Activated CD4-positive, CD25-positive, alpha-beta regulatory T cell treated with anti-CD3 and anti-CD28 coated beads, Interleukin-2, amount 50 U/mL, for 72 hours (primary cell): ENCODE measurements around the gene FHAD1.

Experiments used
- DNase-seq: peaks from one replicate; pipeline ENCODE4 v3.0.0; 2021

Gene FHAD1

DNA sequence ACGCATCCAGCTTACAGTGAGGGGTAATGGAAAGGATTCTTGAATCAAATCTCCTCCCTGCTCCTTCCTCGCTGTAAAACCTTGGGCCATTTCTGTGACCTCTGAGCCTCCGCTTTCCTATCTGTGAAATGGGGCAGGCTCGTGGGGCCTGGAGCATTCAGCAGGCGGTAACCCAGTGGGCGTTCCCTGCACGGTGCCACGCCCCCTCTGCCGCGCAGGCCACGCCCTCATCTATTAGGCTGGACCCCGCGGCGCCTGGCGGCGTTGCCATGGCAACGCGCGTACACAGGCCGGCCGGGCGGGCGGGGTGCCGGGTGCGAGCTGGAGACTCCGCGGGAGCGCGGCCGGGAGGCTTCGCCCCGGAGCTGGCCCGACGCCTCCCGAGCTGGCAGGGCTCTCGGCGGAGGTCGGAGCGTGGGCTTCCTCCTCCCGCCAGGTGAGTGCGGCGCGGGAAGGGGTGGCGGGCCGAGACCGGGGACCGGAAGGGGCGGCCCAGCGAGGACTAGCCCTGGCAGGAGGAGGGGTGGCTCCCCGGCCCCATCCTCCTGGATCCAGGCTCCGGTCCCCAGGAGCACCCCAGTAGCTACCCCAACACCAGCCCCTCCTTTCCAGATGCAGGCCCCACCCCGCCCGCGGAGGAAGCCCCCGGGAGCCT is at the start of gene FHAD1:
Gene FHAD1 (plus strand): TSS at position 264 of the 655 bp plus-strand sequence. CDS start 4,562 bp downstream, outside the sequence.
- DNase-seq: peak; percentile 32

DNA sequence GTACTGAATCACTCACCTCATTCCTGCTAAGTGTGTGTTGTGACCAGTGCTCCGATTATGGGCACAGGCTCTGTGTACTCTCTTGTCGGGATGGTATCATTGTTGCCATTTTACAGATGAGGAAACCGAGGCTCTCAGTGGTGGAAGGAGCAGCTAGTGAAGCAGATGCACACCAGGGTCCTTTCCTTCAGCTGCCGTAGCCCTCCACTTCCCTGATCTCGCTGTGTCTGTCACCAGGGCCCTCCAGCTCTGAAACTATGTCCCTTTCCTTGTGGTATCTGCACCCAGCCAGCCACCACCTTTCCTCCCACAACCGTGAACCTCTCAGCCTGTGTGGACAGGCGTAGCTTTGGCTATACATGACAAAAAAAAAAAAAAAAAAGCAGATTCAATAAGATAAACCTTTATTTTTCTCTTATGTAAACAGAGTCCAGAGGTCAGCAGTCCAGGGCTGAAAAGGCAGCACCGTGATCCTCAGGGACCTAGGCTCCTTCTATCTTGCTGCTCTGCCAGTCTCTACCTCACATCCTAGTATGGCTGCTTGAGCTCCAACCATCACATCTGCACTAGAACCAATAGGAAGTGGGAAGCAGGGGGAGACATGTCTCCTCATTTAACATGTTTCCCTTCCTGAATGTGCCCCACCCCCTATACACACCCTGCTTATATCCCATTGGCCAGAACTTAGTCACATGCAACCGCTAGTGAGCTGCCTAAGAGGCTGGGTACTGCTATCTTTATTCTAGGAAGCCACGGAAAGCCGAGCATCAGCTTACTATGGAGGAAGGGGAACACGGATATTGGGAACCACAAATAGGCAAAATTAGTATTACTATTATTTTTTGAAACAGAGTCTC is 49.2 kb upstream of the FHAD1 start:
- no peak for DNase-seq

DNA sequence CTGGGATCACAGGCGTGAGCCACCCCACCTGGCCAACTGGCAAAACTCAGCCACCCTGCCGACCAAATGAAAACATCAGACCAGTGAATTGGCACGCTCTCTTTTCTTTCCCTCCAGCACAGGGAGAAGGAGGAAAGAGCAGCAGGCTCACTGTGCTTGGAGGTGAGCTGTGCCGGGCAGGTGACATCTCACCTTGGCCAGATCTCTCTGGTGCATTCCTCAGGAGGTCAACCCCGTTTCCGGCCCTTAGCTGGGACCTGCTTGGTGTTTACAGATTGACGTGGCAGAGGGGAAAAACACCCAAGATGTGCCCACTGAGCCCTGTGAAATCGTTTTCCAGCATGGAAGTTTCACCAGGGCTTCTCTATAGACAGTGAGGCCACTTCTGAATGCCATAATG is 48.3 kb upstream of the FHAD1 start:
- no peak for DNase-seq

DNA sequence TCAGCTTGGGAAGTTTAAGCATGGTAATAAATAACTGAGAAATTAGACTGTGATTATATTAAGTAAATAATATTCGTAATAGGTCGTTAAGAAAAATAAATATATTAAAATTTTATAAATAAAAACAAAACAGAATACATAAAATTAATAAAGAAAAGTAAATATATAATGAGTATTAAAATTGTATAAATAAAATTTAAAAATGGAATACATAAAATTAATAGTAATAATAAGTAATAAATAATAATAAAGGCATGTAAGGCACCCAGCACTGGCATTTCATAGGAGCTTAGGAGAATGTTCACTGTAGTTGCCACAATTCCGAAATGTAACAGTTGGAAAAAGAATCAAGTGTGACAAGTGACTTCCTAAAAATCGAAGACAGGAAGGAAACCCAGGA is 45.8 kb upstream of the FHAD1 start:
- no peak for DNase-seq

DNA sequence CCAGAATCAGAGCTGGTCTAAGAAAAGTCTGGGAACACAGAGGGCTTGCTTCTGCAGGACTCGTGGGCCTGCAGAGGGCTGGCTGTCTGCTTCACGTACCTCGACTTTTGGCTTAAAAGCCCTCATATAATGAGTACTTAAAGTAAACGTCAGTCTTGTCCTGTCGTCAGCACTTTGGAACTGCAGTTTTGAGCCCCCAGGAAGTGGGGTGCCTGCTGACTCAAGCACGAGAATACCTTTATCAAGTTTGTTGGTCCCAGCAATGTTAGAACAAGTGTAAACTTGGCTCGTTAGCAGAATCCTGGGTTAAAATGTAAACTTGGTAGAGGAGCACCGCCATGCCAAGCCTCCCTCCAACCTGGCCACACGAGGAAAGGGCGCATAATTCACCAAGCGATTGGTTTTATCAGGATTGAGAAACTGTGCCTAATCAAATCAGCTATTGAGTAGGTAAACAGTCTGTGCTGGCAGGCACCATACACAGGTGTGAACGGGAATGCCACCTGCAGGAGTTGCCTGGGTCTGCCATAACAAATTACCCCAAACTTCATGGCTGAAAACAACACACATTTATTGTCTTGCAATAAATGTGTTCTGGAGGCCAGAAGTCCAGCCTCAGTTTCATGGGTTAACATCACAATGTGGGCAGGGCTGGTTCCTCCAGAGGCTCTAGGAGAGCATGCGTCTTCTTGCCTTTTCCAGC is 45.0 kb upstream of the FHAD1 start:
- no peak for DNase-seq

DNA sequence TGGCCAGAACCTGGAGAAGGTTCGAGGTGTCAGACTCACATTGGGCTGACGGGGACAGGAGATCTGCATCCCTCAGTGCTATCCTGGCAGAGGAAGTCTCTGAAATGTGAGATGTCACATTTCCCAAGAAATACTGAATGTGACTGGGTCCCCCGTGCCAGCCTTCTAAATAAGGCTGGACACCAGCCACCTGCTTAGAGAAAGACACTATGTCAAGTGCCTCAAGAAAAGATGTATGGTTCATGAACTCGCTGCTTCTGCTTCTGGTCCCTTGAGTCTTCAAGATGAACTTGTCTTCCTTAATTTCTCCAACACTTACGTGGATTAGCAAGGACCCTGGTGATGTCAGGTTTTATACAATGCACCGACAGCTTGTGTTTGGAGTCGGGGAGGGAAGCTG is 42.1 kb upstream of the FHAD1 start:
- no peak for DNase-seq

DNA sequence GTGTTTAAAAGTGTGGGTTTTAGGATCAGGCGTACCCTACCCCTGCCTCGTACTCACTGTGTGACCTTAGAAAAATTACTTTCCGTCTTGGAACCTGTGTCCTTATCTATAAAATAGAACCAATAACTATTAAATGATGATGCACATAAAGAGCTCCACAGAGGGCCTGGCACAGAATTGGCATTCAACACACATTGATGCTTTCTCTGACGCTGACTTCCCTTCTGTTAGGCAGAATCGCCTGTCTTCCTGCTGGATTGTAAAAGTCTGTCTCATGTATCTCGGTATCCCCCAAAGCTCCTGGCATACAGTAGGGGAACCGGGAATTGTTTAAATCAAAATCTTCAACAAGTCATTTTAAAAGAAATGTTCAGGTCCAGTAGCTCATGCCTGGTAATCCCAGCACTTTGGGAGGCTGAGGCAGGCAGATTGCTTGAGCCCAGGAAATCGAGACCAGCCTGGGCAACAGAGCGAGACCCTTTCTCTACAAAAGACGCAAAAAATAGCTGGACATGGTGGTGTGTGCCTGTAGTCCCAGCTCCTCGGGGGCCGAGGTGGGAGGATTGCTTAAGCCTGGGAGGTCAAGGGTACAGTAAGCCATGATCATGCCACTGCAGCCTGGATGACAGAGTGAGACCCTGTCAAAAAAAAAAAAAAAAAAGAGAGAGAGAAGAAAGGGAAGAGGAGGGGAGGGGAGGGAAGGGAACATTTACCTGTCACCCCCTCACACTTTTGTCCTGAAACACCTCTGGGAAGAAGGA is 41.3 kb upstream of the FHAD1 start:
- no peak for DNase-seq

DNA sequence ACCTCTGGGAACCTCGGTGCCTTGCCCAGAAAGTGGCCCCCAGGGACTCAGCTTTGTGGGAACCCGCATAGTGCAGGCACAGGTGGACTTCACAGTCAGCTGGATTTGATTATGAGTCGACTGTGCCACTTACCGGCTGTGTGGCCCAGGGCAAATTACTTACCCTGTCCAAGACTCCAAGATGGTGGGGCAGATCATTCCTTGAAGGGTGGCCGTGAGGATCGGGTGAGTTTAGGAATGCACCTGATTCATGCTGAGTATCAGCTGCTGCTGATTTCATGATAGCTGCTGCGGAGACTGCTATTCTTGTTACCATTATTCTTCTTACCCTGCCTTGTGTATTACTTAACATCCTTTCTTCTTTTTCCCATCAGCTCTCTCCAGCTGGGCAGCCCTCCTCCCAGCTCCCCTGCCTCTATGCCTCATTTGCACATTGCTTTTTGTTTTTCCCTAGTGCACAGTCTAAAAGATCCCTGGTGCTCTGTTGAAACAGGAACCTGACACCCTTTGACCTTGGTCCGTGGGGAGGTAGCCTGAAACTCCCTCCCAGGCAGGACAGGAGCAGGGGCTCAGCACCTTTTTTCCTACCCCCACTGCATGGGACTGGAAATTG is 40.5 kb upstream of the FHAD1 start:
- DNase-seq: no peak

DNA sequence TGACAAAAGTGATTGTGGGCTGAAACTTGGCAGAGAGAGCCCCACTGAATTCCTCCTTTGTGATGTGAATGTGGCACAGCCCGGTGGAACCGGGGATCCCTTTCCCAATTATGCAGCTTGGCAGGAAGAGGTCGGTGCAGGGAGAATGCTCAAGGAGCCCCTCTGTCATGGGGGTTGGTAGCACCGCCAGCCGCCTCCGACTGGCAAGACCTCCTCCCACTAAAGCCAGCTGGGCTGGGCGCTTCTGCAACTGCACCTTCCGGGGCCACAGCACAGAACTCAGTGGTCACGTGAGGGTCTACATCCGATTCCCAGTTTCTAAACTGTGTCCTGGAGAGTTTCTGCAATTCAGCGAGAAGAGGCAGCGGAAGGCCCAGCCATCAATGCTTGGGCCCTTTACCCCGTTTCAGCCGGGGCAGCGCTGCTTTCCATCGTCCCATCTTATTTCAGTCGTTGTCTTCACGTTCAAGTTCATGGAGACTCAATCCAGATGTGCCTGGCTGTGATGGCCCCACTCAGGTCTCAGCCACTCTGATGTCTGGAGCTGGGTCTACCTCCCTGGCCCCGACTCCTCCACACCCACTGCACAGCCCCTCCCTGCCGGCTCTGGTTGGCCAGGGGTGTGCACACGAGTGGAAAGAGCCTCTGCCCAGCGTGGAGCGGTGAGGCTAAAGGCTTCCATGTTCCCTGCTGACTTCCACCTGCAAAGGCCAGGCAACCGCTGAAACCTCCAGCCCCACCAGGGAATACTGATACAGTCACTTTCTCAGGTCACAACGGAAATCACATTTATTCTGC is 39.8 kb upstream of the FHAD1 start:
- DNase-seq: no peak

DNA sequence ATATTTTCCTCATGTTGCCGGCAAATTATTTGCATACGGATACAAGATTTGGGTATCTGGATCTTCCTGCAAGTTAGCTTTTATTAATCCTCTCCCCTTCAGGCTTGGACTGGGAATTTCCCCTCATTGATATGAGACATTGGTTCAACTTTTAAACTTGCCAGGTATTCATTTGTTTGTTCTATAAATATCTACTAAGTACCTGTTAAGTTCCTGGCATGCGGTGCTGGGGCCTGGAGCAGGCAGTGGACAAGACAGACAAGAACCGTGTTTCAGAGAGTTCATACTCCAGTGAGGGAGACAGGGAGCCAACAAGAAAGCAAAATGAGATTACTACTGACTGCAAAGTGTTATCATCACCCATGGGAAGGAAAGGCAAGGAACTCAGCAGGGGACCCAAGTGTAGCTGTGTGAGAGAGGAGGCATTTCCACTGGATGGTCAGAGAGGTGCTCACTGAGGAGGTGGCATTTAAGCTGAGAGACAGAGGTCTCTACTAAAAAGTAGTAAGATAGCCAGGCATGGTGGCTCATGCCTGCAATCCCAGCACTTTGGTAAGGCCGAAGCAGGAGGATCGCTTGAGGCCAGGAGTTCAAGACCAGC is 39.1 kb upstream of the FHAD1 start:
- DNase-seq: no peak

DNA sequence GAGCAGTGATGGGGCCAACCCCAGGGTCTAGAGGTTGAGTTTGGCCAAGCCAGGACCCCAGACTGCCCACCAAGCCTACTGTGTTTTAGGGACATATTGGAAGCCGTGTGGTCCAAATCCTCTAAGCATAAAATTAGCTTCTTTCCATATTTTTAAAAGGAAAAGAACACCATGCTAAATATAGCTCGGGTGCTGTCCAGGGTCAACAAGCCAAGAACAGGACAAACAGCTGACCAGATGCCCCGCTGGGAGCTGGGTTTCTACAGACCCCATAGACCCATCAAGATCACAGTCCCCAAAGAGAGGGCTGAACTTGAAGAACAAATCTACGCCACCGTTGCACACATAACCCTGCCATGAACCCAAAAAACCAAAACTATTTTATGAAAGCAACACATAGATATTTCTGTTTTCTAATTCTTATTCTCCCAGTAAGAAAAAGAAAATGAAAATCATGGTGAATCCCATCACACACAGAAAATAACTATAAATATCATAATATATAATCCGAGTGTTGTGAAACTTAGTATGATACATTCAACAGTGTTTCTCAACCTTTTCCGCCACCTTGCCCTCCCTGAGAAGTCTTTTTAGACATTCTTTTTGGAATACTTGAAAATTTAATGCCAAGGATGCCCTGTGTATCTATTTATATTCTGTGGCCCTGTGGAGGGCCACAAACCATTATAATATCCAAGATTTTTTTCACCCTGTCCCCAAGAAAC is 36.2 kb upstream of the FHAD1 start:
- no peak for DNase-seq

DNA sequence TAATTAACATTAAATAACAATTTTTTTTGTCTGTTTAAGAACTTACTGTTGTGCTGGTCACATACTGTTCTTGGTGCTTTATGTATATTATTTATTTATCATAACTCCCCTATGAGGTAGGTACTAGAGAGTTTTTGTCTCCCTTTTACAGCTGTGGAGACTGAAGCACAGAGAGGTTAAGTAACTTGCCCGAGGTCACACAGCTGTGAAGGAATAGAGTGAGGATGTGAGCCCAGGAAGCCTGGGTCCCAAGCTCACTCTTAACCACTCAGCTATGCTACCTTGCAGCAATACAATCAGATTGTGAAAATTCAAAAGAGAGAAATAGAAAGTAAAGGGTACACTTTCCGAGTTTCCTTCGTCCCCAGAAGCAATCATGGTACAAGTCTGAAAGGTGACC is 35.6 kb upstream of the FHAD1 start:
- DNase-seq: no peak

DNA sequence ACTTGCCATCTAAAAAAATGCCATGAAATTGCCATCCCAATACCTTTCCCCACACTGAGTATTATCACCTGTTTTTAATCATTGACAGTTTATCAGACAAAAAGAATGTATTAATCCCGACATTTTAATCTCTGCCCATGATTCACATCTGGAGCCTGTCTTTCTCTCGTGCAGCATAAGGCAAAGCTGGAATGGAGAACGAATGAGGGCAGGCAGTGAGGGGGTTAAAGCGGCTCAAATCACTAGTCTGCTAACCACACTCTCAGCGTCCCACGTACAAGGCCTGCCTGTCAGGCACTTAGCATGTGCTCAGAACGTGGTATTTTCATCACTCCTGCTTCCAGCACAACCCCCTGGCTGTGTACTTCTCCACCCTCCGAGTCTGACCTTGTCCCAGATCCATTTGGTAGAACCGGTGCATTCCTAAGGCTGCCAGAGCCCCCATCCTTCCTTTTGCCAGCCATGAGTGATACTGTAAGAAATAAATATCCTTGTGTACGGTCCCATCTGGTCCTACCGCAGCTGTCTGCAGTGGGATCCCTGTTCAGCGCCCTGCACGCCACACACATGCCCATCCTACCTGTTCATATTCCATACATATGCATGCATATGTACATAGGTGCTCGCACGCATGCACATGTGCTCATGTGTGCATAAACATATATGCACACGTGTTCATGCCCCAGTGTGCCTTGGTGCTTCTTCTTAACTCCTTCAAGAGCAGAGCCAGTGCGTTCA is 34.6 kb upstream of the FHAD1 start:
- no peak for DNase-seq

DNA sequence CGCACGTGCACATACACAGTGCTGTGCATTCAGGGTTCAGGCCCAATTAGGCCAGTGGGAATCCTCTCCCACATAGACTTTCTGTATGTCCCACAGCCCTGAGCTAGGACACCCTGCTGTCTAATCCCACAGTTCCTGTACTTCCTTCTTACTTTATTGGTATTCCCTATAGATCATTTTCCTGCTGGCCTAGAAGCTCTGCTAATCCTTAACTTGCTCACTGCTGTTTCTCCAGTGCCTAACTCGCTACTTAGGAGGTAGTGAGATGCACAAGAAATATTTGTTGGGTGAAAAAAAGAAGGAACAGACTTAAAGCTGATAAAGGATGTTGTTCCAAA is 34.1 kb upstream of the FHAD1 start:
- DNase-seq: no peak

DNA sequence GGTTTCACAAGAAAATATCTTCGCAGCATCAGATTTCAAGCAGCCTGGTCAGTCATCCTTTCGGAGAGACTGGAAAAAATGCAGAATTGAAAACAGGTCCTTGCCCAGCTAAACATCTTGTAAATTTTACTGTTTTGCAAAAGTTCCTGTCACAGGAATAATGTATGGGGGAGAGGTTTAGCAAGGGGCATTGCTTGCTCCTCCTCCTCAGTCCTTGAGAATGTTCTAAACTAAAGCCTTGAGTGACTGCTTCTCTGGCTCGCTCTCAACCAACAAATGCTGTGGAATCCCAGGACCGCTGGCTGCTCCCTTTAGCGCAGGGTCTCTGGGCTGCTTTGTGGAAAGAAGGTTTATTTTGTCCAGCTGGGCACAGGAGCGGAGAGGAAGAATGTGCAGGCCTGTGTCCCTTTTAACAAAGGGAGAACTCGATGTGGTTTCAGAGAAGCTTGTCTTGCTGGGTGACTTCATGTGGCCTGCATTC is 33.6 kb upstream of the FHAD1 start:
- DNase-seq: no peak

DNA sequence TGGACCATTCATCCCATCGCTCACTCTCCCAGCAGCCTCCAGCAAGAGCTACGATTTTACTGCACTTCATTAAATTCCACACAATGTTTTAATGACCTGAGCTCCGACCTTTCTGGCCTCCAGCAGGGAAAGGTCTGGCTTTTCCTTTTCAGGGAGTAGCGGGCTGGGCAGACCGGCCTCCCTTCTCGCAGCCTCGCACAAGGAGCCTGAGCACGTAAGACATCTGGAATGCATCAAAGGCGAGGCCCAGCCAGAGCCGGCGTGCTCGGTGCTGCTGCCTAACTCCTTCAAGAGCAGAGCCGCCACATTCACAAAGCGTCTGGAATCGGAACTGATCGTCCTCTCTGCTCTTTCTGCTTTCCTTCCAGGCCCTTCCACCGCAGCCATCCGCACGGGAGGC is 32.5 kb upstream of the FHAD1 start:
- DNase-seq: no peak

DNA sequence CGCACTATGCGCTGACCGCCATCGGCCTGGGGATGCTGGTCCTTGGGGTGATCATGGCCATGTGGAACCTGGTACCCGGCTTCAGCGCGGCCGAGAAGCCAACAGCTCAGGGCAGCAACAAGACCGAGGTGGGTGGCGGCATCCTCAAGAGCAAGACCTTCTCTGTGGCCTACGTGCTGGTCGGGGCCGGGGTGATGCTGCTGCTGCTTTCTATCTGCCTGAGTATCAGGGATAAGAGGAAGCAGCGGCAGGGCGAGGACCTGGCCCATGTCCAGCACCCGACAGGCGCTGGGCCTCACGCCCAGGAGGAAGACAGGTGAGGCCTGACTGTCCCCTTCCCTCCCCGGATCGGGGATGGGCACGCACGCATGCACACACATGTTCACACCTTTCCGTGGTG is 31.9 kb upstream of the FHAD1 start:
- no peak for DNase-seq

DNA sequence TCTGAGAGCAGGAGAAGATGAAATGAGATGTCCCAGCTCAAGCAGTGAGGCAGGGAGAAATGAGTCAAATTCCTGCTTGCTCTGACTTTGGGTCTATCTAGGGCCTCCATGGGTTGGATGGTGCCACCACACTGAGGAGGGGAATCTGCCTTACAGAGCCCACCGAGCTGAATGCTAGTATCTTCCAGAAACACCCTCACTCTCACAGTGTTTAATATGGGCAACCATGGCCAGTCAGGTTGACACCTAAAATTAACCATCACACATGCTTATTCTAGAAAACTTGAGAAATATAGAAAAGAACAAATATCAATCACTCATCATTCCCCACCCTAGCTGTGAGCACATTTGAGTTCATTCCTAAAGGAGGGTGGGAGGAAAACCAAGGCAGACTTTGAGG is 29.4 kb upstream of the FHAD1 start:
- DNase-seq: no peak

DNA sequence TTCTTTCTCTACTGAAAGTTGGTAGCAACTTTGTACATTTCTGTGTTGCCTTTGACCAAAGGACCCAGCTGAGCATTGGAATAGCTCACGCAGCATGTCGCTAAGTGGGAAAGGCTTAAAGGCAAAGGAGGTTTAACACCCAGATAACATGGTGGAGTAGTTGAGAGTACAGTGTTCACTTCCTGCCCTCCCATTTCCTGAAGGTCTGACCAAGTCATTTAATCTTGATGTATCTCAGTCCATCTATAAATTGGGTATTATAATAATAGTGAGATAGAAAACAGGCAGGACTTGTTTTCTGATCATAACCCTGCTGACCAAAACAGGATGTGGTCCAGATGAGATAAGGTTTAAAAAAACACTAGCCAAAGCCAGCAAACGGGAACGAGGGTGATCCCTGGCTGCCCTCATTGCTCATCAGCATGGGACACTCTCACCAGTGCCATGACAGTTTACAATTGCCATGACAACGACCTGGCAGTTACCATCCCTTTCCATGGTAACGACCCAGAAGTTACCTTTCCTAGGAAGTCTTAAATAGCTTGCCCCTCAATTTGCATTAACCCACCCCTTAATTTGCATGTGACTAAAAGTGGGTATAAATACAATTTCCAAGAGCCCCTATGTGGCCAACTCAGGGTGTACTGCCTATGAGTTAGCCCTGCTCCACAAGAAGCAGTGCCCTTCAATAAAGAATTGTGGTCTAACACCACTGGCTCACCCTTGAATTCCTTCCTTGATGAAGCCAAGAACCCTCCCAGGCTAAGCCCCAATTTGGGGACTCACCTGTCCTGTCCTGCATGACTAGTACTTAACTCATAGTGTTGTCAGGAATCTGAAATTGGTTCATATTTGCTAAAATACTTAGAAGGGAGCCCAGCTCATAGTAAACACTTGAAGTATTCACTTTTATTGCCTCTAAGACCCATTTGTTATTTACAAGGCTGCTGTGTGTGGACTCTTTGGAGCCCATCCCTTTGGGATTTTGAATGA is 28.4 kb upstream of the FHAD1 start:
- DNase-seq: no peak
